GM18508 (cell line): ENCODE results near the gene CWC22.
"Not testable (repeated sequence)": the region's sequence is repeated elsewhere in the genome, so short reads cannot be mapped to it uniquely, and the experiment has no call there.

Source experiments
- ATAC-seq: cut with Tn5 transposase; IDR thresholded peaks from one replicate; pipeline ENCODE4 v1.9.1; 2021; ENCODE audit warnings: moderate number of reproducible peaks; ENCODE audit not compliant: insufficient read depth, unreplicated experiment

Gene CWC22

GRCh38 chr2:179954026-179954425 lies 53.1 kb downstream of the CWC22 start:
- no peak for ATAC-seq

DNA sequence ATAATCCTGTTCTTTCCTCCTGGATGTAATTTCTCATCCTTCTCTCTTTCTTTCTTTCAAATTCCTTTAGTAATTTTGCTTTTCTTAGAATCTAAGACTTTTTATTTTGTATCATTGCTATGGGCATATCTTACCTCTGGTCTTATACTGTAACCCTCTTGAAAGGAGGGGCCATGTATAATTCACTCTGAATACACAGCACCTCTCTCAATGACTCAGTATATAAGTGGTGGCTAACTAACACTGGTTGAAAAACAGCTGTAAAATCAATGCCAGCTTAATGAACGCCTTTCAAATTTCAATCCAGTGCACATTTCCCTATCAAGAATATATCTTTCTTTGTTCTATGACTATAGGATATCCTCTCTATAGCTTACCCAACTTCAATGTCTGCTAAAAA lies 53.7 kb downstream of the CWC22 start:
- ATAC-seq = no peak

GRCh38 chr2:179952658-179953057 lies 54.4 kb downstream of the CWC22 start:
- ATAC-seq = no peak

DNA sequence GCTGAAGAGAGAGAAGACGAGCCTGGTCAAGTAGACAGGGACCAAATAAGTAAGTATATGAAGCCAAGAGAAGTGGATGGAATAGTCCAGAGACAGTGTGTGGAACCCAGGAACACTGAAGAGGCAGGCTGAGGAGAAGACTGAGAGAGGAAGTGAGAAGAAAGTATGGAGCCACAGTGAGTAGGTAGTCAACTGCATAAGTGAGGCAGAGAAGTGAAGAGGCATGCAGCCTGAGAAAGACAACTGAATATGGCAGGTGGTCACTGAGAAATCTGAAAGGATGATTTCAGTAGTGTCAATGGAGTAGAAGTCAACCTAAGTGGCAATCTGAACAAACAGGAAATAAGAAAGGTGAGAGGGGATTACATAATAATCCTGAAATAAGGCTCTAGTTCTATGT lies 55.4 kb downstream of the CWC22 start:
- ATAC-seq = no peak

GRCh38 chr2:179950391-179950790 lies 56.7 kb downstream of the CWC22 start:
- ATAC-seq = no peak

DNA sequence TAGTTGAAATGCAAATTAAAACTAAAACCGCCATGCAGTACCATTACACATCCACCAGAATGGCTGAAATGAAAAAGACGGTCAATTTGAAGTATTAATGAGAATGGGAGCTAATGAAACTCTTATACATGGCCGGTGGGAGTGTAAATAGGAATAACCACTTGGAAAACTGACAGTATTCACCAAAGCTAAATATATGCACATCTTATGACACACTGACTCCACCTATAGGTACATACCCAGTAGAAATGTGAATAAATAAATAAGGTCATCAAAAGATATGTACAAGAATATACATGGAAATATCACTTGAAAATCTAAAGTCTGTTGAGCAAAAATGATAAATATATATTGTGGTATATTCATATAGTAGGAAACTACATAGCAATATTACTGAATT lies 57.7 kb downstream of the CWC22 start:
- ATAC-seq = no peak

GRCh38 chr2:179948058-179948457 lies 59.0 kb downstream of the CWC22 start:
- no peak for ATAC-seq

DNA sequence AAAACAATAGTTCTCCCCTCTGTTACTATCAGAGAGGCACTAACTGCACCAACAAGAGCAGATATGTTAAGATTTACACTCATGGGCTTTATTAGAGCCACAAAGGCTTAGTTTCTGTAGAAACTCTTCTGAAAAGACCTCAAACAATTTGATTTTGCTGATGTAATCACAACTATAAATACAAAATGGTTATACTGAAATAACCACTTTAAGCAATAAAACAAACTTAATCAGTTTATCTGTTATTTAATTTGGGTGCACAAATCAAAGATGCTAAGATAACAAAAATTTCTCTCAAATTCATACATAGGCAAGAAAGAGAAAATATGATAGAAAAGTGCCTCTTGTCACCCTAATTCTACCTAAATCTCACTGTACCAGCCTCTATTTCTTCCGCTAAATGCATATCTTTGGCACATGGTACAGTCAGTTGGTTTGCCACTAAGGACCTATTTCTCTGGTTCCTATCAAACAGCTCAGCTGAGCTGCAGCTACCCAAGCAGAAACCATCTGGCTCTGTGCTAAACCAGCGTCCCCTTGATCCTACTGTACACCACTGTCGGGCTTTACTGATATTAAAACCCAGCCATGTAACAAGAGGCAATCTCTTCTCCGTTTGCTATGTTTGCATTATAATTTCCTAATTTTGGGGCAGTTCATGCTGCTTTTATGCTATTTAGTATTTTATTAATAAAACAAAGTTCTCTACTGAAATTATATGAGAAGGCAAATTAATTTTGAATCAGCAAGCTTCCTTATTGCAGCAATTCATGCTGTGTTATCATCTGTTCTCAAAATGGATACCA lies 60.1 kb downstream of the CWC22 start:
- no peak for ATAC-seq

DNA sequence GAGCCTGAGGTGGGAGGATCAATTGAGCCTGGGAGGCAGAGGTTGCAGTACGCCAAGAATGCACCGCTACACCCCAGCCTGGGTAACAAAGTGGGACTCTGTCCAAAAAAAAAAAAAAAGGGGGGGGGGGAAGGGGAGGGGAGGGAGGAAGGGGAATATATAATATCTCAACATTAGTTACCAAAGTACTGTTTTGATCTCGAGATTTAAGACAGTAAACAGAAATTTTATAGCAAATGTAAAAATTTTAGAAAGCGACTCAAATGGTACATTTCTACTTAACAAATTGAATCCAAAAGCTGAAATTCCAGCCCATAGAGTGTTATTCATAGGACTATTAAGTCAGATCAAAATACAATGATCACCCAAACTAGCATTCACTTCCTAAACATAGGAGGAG lies 60.8 kb downstream of the CWC22 start:
- ATAC-seq = no peak

DNA sequence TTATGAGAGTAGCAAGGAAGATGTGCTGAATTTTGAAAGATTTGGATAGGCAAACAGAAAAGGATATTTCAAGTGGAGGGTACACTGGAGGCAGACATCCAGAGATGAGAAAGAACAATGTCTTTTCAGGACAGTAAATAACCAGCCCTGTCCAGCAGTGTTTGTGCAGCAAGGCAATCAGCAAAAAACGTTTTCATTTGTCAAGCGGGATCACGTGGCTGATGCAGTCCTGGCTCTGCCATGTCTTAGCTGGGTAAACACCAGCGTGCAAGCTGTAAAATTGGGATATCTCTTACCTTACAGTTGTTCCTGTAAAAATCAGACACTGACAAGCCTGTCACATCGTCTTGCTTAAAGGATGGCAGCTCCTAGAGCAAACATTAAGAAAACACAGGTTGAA lies 67.8 kb downstream of the CWC22 start:
- ATAC-seq = no peak

- ATAC-seq = no peak
Observed at GRCh38 chr2:179938026-179938425, 69.1 kb downstream of the CWC22 start.

DNA sequence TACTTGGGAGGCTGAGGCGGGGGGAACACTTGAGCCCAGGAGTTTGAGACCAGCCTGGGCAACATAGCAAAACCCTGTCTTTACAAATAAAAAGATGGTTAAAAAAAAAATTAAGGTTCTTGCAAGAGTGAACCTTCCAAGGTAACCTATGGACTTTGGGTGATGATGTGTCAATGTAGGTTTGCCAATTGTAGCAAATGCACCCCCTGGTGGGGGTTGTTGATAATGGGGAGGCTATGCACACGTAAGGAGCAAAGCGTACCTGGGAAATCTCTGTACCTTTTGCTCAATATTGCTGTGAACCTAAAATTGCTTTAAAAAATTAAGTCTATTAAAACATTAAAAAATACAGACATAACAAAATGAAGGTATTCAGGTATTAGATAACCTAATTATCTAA lies 70.4 kb downstream of the CWC22 start:
- ATAC-seq = peak; percentile 57

DNA sequence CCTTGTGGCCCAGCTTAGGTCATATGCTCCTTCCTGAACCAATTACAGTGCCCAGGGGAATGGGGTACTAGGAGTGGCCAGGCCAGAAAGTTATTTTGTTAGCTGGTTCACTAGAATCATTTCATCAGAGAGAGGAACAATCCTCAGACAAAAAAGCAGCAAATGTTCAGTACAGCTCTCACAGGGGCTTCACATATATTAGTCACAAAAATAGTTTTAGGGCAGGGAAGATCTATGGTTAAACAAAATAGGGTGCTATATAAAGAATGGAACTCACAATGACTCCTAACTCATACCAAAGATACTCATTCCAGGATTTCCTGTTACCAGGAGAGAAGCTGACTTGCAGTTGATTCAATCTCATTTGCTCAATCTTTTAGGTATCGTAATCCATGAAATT lies 71.0 kb downstream of the CWC22 start:
- no peak for ATAC-seq

- ATAC-seq = no peak
Observed at GRCh38 chr2:179932786-179933185, 74.3 kb downstream of the CWC22 start.

DNA sequence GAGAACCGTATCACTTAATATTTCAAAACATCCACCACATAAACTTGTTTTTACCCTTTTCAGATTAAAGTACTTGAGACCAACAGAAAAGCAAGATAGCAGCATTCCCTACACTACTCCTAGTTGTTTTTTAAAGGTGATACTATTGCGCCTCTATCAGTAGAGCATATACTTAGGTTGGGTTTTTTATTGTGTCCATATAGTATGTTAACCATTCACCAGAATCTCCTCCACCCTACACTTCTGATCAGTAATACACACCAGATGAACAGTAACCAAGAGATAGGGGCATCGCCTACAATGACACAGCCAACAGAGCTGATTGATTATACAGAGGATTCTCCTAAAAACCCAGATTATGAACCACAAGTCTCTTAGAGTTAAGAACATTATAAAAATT lies 75.6 kb downstream of the CWC22 start:
- ATAC-seq = no peak

DNA sequence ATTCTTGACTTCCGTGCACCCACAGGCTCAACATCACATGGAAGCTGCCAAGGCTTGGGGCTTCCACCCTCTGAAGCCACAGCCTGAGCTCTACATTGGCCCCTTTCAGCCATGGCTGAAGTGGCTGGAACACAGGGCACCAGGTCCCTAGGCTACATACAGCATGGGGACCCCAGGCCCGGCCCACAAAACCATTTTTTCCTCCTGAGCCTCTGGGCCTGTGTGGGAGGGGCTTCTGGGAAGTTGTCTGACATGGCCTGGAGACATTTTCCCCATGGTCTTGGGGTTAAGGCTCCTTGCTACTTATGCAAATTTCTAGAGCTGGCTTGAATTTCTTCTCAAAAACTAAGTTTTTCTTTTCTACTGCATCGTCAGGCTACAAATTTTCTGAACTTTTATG lies 77.1 kb downstream of the CWC22 start:
- ATAC-seq = not testable (repeated sequence)

DNA sequence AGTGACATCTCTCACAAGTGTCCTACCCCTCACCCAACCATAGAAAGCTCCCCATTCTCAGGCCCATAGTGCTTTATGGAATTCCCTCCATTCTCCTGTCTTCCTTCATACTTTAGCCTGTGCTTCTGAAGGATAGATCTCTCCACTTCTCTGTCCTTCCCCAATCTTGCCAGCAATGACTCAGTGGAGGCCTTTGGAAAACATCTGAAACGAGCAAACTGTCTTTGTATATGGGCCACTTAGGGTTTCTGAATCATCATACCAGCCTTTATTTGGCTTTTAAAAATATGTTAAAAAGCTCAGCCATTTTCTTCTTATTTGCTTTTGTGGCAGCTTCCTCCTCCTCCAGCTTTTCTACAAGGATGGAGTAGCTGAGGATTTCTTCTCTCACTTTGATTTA lies 80.1 kb downstream of the CWC22 start:
- ATAC-seq = no peak

- no peak for ATAC-seq
Observed at GRCh38 chr2:179925713-179926112, 81.4 kb downstream of the CWC22 start.

DNA sequence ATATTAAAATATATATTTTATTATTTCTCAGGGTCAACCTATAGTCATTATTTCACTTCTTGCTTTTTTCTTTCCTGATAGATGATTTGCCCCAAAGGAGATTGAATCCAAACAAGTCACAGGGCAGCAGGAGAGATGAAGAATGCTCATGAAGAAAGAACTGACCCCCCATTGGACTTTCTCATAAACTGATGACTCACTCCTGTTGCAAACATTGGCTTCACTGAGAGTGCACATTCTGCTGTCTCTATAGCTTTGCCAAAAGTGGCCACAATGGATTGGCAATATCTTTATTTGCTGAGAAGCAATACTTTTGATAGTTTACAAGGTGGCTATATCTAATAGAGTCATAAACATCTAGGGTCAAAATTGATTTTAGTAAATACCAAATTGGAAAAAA lies 89.8 kb downstream of the CWC22 start:
- no peak for ATAC-seq

GRCh38 chr2:179915395-179915992 lies 91.6 kb downstream of the CWC22 start:
- ATAC-seq = no peak

GRCh38 chr2:179913809-179914208 lies 93.3 kb downstream of the CWC22 start:
- ATAC-seq = no peak

- no peak for ATAC-seq
Observed at GRCh38 chr2:179911569-179911968, 95.5 kb downstream of the CWC22 start.
